T-helper 17 cell (primary cell): ENCODE measurements around the gene MYO1E. TPM values are rescaled to one million over a fixed set of nuclear protein-coding genes. Genes with fewer than 3 reads are reported as not detected.
"Not testable (repeated sequence)": the region's sequence is repeated elsewhere in the genome, so short reads cannot be mapped to it uniquely, and the experiment has no call there.

Experiments
- ATAC-seq: fragments of 150-1000 bp; cut with Tn5 transposase; 2 replicates; pipeline ENCODE4 v1.10.0; 2021; ENCODE audit warnings: mild to moderate bottlenecking, moderate library complexity
- DNase-seq, 3 donors: peaks; one replicate each; pipeline versions ENCODE4 v3.0.0 to v3.0.0-alpha.2; 2020 to 2021
- H3K9me3 ChIP-seq: one replicate; pipeline ENCODE4 v1.7.0; 2013; ENCODE audit warnings: low read length, mild to moderate bottlenecking; ENCODE audit not compliant: control insufficient read depth, poor library complexity, severe bottlenecking
- H3K27ac Mint-ChIP-seq: one replicate; pipeline ENCODE4 v1.8.0; 2022; ENCODE audit warnings: mild to moderate bottlenecking, moderate library complexity, mixed read lengths
- H3K27me3 Mint-ChIP-seq: one replicate; pipeline ENCODE4 v1.8.0; 2022; ENCODE audit warnings: mixed read lengths
- H3K36me3 Mint-ChIP-seq: one replicate; pipeline ENCODE4 v1.8.0; 2022; ENCODE audit warnings: low read depth, mixed read lengths
- H3K4me1 Mint-ChIP-seq: one replicate; pipeline ENCODE4 v1.8.0; 2022; ENCODE audit warnings: mild to moderate bottlenecking, mixed read lengths
- H3K4me3 Mint-ChIP-seq: one replicate; pipeline ENCODE4 v1.8.0; 2022; ENCODE audit warnings: mild to moderate bottlenecking, moderate library complexity, mixed read lengths
- total RNA-seq, 4 donors: library from RNA in 2 of 4; stranded (reverse) in 2 of 4; gene quantifications; one replicate each; pipeline ENCODE4 v1.2.3 and lab custom pipeline; 2022 to 2026

MYO1E gene
- total RNA-seq, 2 donors from 2014 or later, result 4.0 to 4.1 TPM

DNA sequence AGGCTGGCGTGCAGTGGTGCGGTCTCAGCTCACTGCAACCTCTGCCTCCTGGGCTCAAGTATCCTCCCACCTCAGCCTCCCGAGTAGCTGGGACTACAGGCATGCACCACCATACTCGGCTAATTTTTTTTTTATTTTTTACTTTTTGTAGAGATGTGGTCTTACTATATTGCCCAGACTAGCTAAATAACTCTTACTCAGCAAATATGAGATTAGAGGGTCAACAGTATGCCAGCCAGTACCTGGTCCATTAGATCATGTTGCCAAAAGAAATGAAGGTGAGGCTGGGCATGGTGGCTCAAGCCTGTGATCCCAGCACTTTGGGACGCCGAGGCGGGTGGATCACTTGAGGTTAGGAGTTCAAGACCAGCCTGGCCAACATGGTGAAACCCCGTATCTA is 210.6 kb downstream of the MYO1E start:
- not testable (repeated sequence) for ATAC-seq, H3K27ac Mint-ChIP-seq

DNA sequence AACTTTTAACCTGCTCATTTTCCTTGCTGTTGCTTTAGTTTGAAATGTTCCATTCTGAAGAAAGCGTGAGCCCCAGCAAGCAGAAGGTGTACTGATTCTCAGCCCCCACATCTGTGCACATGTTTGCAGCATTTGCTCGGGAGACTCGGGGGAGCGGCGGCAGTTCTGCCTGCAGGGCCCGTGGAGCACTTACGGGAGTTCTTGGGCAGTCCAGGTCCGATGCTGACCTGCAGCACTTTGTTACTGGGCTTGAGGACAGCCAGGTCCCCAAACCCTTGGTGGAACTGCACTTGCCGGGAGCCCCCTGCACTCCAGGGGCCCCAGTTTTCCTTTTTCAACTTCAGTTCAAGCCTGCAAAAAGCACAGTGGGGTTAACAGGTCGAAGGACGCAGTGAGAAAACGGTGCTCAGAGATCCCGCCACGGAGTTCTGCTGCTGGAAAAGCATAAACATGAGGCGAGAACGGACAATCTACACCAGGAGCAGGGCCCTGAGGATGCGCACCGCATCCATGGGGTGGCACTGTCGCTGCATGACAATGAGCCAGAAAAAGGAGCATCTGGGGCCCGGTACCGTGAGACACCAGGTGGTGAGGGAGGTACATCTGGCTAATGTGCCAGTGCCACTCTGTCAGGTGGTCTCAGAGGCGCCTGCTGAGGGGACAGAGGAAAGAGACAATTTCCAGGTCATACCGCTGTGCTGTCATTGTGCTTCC is 211.6 kb downstream of the MYO1E start:
- ATAC-seq (no peak), DNase-seq (no peak)
- Mint-ChIP-seq H3K27ac (no peak overlapping the region), H3K27me3 (no peaks in the 10 kb centered on the region), H3K36me3 (no peaks in the 10 kb centered on the region), H3K4me1 (peaks cover under 1% of the 10 kb centered on the region), H3K4me3 (no peak overlapping the region)
- H3K9me3 ChIP-seq, result no peaks in the 10 kb centered on the region

More for the DNA sequence above, 210.6 kb downstream of the MYO1E start:
- not testable (repeated sequence) for H3K36me3 Mint-ChIP-seq, H3K4me1 Mint-ChIP-seq, H3K27me3 Mint-ChIP-seq, H3K4me3 Mint-ChIP-seq, DNase-seq, H3K9me3 ChIP-seq

DNA sequence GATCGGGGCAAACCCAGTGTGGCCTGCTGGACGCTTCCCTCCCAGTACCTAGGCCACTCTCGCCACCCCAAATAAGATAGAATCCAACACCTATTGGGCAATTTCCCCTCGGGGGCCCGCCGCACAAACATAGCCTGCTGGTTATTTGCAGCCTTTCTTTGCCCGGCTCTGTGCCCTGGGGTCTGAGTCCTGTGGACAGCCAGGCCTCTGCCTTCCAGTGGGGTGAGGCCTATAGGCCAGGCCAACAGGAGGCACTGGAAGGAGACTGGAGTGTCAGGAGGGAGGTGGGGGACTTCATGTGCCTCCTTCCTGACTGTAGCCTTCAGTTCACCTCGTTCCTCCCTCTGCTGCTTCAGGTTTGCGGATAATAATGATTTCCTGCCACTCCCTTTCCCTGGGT is 213.5 kb downstream of the MYO1E start:
- Mint-ChIP-seq H3K27me3 (no peaks in the 10 kb centered on the region), H3K4me1 (no peaks in the 10 kb centered on the region), H3K36me3 (no peaks in the 10 kb centered on the region), H3K4me3 (no peak overlapping the region), H3K27ac (no peak overlapping the region)
- no peaks in the 10 kb centered on the region for H3K9me3 ChIP-seq
- ATAC-seq (no peak), DNase-seq (no peak)

DNA sequence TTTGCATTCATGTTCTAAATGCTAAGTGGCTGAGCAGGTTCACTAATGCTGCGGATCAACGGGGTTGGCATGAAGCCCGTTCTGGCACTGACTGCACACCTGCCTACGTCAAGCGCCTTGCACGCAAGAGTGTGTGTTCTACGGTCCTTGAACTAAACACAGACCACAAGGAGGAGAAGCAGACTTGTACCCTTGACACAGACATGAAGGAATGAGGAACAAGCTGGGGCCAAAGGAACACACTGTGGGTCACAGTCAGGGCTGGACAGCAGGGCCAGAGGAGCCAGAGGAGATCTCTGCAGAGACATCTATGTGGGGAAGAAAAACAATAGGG is 214.0 kb downstream of the MYO1E start:
- ATAC-seq (no peak), DNase-seq (no peak)
- Mint-ChIP-seq H3K4me3 (no peak overlapping the region), H3K36me3 (no peaks in the 10 kb centered on the region), H3K4me1 (no peaks in the 10 kb centered on the region), H3K27me3 (no peaks in the 10 kb centered on the region), H3K27ac (no peak overlapping the region)
- no peaks in the 10 kb centered on the region for H3K9me3 ChIP-seq

DNA sequence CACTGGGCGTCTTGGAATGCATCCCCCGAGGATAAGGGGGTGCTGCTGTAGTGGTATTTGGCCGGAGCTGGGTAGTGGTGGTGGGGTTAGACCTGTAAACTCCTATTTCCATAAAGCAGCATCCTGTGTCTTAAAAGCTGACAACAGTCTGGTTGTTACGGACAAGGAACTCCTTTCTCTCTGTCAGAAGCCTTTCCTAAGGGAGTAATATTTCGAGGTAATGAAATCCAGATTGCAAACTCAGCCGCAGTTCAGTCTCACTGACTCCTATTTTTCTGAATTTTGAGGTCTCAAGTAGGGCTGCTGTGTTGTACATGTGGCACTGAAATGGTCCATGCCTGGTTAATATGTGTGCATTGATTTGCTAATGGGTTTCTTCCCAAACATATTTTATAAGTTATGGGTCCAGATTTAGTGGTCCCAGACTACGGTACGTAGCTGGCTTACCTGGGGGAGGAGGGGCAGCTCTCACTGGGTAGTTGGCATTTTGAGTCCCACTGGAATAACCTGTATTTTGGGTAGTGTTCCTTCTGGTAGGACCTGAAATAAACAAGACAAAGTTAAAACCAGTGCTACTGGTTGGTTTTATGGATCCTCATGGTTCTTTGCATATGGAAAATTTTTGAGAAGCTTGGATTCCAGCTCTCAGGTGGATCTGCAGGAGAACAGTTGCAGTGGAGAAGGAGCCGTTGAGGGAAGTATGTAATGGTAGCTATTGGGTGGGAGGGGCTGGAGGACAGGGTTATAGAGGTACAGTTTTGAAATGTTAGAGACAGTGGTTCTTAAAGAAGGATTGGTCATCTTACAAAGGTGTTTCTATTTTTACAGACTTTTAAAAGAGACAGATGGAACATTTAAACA is 214.6 kb downstream of the MYO1E start:
- DNase-seq (no peak), ATAC-seq (no peak)
- H3K4me3 Mint-ChIP-seq, result no peak overlapping the region
- no peaks in the 10 kb centered on the region for H3K9me3 ChIP-seq
- H3K4me1 Mint-ChIP-seq, result no peaks in the 10 kb centered on the region
- H3K27ac Mint-ChIP-seq, result no peak overlapping the region
- no peaks in the 10 kb centered on the region for H3K36me3 Mint-ChIP-seq
- H3K27me3 Mint-ChIP-seq, result no peaks in the 10 kb centered on the region

DNA sequence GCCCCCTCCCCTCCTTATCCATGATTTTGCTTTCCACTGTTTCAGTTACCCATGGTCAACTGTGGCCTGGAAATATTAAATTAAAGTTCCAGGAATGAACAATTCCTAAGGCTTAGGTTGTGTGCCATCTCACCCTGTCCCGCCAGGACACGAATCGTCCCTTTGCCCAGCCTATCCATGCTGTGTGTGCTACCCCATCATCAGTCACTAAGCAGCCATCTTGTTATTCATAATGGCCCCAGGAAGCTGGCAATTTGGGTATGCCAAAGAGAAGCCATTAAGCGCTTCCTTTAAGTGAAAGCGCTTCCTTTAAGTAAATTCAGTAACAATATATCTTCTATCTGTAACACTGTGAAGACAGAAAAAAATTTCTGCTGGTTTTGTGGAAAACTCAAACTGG is 215.3 kb downstream of the MYO1E start:
- Mint-ChIP-seq H3K27ac (no peak overlapping the region), H3K27me3 (no peaks in the 10 kb centered on the region), H3K4me3 (no peak overlapping the region), H3K36me3 (no peaks in the 10 kb centered on the region), H3K4me1 (no peaks in the 10 kb centered on the region)
- DNase-seq (no peak), ATAC-seq (no peak)
- H3K9me3 ChIP-seq, result no peaks in the 10 kb centered on the region

- no peak for ATAC-seq
- H3K4me3 Mint-ChIP-seq, result no peak overlapping the region
- H3K4me1 Mint-ChIP-seq, result no peaks in the 10 kb centered on the region
- DNase-seq, result no peak
- H3K27me3 Mint-ChIP-seq, result no peaks in the 10 kb centered on the region
- H3K36me3 Mint-ChIP-seq, result no peaks in the 10 kb centered on the region
- H3K9me3 ChIP-seq, result no peaks in the 10 kb centered on the region
- H3K27ac Mint-ChIP-seq, result no peak overlapping the region
These were observed 217.2 kb downstream of the MYO1E start for GRCh38 chr15:59155431-59155830.

- H3K27ac Mint-ChIP-seq, result peak overlapping the region; percentile 9
These were observed 218.4 kb downstream of the MYO1E start for GRCh38 chr15:59154243-59154642.

DNA sequence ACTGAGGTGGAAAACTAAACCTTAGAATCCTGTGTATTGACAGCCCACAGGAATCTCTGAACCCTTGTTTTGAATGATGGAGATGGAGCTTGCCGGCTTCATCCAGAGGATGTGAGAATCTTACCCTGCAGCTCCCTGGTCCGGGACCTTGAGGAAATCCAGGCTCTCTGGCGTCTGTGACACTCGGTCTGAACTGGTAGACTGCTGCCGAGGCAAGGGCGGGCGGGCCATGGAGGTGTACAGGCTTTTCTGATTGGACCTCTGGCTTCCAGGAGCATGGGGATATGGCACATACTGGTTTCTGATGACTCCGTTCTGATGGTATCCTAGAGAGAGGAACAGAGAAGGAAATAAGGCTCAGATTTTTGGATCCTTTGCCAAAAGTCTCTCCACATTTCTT is 219.2 kb downstream of the MYO1E start:
- no peaks in the 10 kb centered on the region for H3K36me3 Mint-ChIP-seq
- H3K27me3 Mint-ChIP-seq, result no peaks in the 10 kb centered on the region
- no peak for DNase-seq
- H3K4me3 Mint-ChIP-seq, result no peak overlapping the region
- peak overlapping the region; percentile 9 for H3K27ac Mint-ChIP-seq
- H3K4me1 Mint-ChIP-seq, result no peaks in the 10 kb centered on the region
- no peaks in the 10 kb centered on the region for H3K9me3 ChIP-seq
- ATAC-seq, result no peak

More at GRCh38 chr15:59154243-59154642, 218.4 kb downstream of the MYO1E start:
- ATAC-seq, result no peak
- DNase-seq, result no peak
- no peaks in the 10 kb centered on the region for H3K9me3 ChIP-seq
- Mint-ChIP-seq H3K36me3 (no peaks in the 10 kb centered on the region), H3K4me3 (no peak overlapping the region), H3K4me1 (no peaks in the 10 kb centered on the region), H3K27me3 (no peaks in the 10 kb centered on the region)

- no peaks in the 10 kb centered on the region for H3K36me3 Mint-ChIP-seq
- ATAC-seq (no peak), DNase-seq (no peak)
- no peak overlapping the region for H3K27ac Mint-ChIP-seq
- H3K27me3 Mint-ChIP-seq, result no peaks in the 10 kb centered on the region
- no peaks in the 10 kb centered on the region for H3K9me3 ChIP-seq
- no peaks in the 10 kb centered on the region for H3K4me1 Mint-ChIP-seq
- H3K4me3 Mint-ChIP-seq, result no peak overlapping the region
These were observed 219.8 kb downstream of the MYO1E start for GRCh38 chr15:59152694-59153450.

DNA sequence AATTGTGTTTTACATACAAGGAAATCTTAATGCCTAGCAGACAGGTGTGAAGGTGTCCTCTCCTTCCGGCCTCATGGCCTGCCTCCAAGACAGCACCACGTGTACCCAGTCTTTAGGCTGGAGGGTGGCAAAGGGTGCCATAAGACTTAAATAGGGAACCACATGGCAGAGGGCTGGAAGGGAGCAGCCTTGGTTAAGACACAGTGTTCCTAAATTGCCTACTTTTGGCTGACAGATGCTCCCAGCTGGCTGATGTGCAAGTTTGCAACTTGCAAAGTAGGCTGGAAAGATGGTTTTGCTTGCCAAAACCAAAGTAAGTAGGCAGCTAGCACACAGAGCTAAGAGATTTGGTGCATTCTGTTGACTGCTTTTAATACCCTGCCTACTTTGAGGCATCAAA is 222.5 kb downstream of the MYO1E start:
- H3K9me3 ChIP-seq, result no peaks in the 10 kb centered on the region
- H3K4me3 Mint-ChIP-seq, result no peak overlapping the region
- H3K36me3 Mint-ChIP-seq, result no peaks in the 10 kb centered on the region
- H3K4me1 Mint-ChIP-seq, result no peaks in the 10 kb centered on the region
- ATAC-seq (no peak), DNase-seq (no peak)
- H3K27me3 Mint-ChIP-seq, result no peaks in the 10 kb centered on the region
- H3K27ac Mint-ChIP-seq, result no peak overlapping the region

- no peak for ATAC-seq
- Mint-ChIP-seq H3K36me3 (no peaks in the 10 kb centered on the region), H3K4me1 (no peaks in the 10 kb centered on the region), H3K4me3 (no peak overlapping the region), H3K27ac (no peak overlapping the region), H3K27me3 (no peaks in the 10 kb centered on the region)
- H3K9me3 ChIP-seq, result no peaks in the 10 kb centered on the region
- no peak for DNase-seq
These were observed 224.4 kb downstream of the MYO1E start for GRCh38 chr15:59148153-59148833.

DNA sequence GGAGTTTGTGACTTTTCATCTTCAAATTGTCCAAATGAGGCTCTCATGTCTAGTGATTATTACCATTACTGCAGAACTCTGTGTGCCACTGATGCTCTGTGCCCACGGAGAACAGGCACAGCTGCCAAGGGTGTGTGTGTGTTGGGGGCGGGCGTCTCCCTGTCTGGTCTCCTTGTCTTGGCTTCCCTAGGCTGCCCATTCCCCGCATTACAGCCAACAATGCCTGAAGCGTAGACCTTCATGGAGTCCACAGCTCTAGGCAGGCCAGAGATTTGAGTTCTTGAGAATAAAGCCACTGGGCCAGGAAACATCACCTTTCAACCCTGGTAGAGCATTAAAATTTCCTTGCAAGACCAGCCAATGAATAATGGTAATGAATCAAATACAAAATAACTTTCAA is 225.0 kb downstream of the MYO1E start:
- H3K9me3 ChIP-seq, result no peaks in the 10 kb centered on the region
- no peaks in the 10 kb centered on the region for H3K27me3 Mint-ChIP-seq
- DNase-seq (no peak), ATAC-seq (no peak)
- H3K27ac Mint-ChIP-seq, result no peak overlapping the region
- H3K4me1 Mint-ChIP-seq, result no peaks in the 10 kb centered on the region
- H3K36me3 Mint-ChIP-seq, result no peaks in the 10 kb centered on the region
- H3K4me3 Mint-ChIP-seq, result no peak overlapping the region
